ENCODE measurements around the gene ZNF366. TPM values are rescaled to one million over a fixed set of nuclear protein-coding genes. Genes with fewer than 3 reads are reported as not detected.

The ZNF366 gene
- total and polyA plus RNA-seq, 2 of the 13 experiments (the other 11 are each of a cell fraction or from before 2014, with no cell fraction given) = not detected

GRCh38 chr5:72402381-72402890 lies 104.8 kb downstream of the ZNF366 start:
- Histone ChIP-seq H3K4me3 (replicated peaks in 1 of 3; ENCODE audit: insufficient read depth in 1 of 3, low read depth in 2 of 3, low read length in 3 of 3) (no peak overlapping the region), H3K4me1 (ENCODE audit: insufficient read depth, low read length) (no peaks in the 10 kb centered on the region), H2AFZ (ENCODE audit: low read length) (no peak overlapping the region), H3K27me3 (ENCODE audit: control insufficient read depth in 1 of 2, insufficient read depth in 2 of 2, low read length in 2 of 2) (peaks cover 0 to 3% of the 10 kb centered on the region in 2 experiments; a peak in 1 of 5 replicates), H3K9ac (ENCODE audit: insufficient read depth, low read depth, low read length) (no peak overlapping the region), H3K9me3 (ENCODE audit: low read length) (peaks cover 28% of the 10 kb centered on the region), H3K79me2 (ENCODE audit: insufficient read depth, low read length) (no peaks in the 10 kb centered on the region), H3K36me3 (replicated peaks in 1 of 2; ENCODE audit: control insufficient read depth in 1 of 2, insufficient read depth in 2 of 2, low read length in 2 of 2) (no peaks in the 10 kb centered on the region), H4K20me1 (ENCODE audit: insufficient read depth, low read length) (no peaks in the 10 kb centered on the region), H3K27ac (ENCODE audit: extremely low read length, insufficient read depth, low read length) (no peak overlapping the region), H3K4me2 (ENCODE audit: low read depth, low read length) (no peak overlapping the region)
- 2% methylated on average over 2 of the region's 2 CpGs for WGBS (ENCODE audit: low lambda C conversion rate)
- no peak for DNase-seq (ENCODE audit: low spot score)
- ChIA-PET CTCF (ENCODE audit: low intra/inter-chr PET ratio, low total read pairs) (no interaction called here), POLR2A (no interaction called here)
- FAIRE-seq = no peak
- TF ChIP-seq TSC22D2 (CRISPR knock-in tag; IDR thresholded peaks at IDR 0.05; ENCODE audit: borderline replicate concordance) = no peak
- no peak for ATAC-seq
- in situ Hi-C loops (cut with HindIII; ENCODE audit: extremely low pct_ligation_motif_present, low pct_unique_long_range_greater_than_20kb) = no loop called here
- intact Hi-C loops (cut with micrococcal nuclease; ENCODE audit: unreplicated experiment) = no loop called here
- no TSS peak for BruUV-seq (replicated peaks)

GRCh38 chr5:72400950-72401349 lies 106.3 kb downstream of the ZNF366 start:
- no peak overlapping the region for H3K9ac ChIP-seq (ENCODE audit: insufficient read depth, low read depth, low read length)
- ChIA-PET POLR2A (no interaction called here), CTCF (ENCODE audit: low intra/inter-chr PET ratio, low total read pairs) (no interaction called here)
- no peaks in the 10 kb centered on the region for H4K20me1 ChIP-seq (ENCODE audit: insufficient read depth, low read length)
- H3K4me1 ChIP-seq (ENCODE audit: insufficient read depth, low read length) = no peaks in the 10 kb centered on the region
- intact Hi-C loops (cut with micrococcal nuclease; ENCODE audit: unreplicated experiment) (no loop called here), in situ Hi-C loops (cut with HindIII; ENCODE audit: extremely low pct_ligation_motif_present, low pct_unique_long_range_greater_than_20kb) (no loop called here)
- no peak for TF ChIP-seq NFKB2 (CRISPR knock-in tag; IDR thresholded peaks at IDR 0.05; ENCODE audit: borderline replicate concordance)
- H3K4me2 ChIP-seq (ENCODE audit: low read depth, low read length) = no peak overlapping the region
- H3K36me3 ChIP-seq (replicated peaks in 1 of 2; ENCODE audit: control insufficient read depth in 1 of 2, insufficient read depth in 2 of 2, low read length in 2 of 2) = no peaks in the 10 kb centered on the region
- peaks cover 28% of the 10 kb centered on the region for H3K9me3 ChIP-seq (ENCODE audit: low read length)
- H2AFZ ChIP-seq (ENCODE audit: low read length) = no peak overlapping the region
- FAIRE-seq = no peak
- no peak overlapping the region for H3K27ac ChIP-seq (ENCODE audit: extremely low read length, insufficient read depth, low read length)
- ATAC-seq = no peak
- WGBS (ENCODE audit: low lambda C conversion rate) = 0% methylated on average over 1 of the region's 1 CpG
- no peak overlapping the region for H3K4me3 ChIP-seq (replicated peaks in 1 of 3; ENCODE audit: insufficient read depth in 1 of 3, low read depth in 2 of 3, low read length in 3 of 3)
- no peaks in the 10 kb centered on the region for H3K79me2 ChIP-seq (ENCODE audit: insufficient read depth, low read length)
- DNase-seq (ENCODE audit: low spot score) = no peak
- BruUV-seq (replicated peaks) = no TSS peak
- peaks cover 0 to 3% of the 10 kb centered on the region in 2 experiments; a peak in 1 of 5 replicates for H3K27me3 ChIP-seq (ENCODE audit: control insufficient read depth in 1 of 2, insufficient read depth in 2 of 2, low read length in 2 of 2)

Data from HepG2 (cell line).